Measurements from ENCODE around the gene PPP1CC.
"Not testable (repeated sequence)": the region's sequence is repeated elsewhere in the genome, so short reads cannot be mapped to it uniquely, and the experiment has no call there.

PPP1CC gene

DNA sequence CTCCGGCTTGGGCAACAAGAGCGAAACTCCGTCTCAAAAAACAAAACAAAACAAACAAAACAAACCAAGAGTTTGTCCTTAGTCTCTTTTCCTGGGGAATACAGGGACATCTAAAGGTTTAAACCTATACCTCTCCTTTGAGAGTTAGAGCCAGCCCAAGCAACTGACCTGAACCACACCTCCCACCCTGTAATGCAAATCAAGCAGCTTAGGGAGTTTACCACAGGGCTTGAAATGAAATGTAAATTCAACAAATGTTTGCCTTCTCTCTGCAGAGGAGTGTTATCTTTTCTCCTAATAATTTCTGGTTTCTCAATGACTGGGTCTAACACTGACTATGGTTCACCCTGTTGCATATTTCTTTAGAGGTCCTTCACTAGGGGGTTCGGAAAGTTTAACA lies 16.7 kb downstream of the PPP1CC start:
- DNase-seq = no peak

DNA sequence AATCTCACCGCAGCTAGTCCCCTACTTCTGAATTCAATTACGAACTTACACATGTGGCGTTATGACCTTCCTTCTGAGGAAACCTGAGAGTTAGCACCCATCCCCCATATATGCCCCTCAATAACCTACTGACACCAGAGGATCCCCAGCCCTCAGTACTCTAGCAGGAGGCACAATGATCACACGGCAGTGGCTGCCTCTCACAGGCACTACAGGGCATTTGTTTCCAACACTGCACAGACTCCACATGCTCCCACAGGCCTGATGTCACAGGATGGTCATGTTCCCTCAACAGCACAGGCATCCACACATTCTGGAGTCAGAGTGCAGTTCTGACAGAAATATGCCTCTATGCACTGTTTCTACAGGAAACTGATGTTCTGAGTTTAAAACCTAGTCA lies 17.4 kb downstream of the PPP1CC start:
- no peak for DNase-seq

DNA sequence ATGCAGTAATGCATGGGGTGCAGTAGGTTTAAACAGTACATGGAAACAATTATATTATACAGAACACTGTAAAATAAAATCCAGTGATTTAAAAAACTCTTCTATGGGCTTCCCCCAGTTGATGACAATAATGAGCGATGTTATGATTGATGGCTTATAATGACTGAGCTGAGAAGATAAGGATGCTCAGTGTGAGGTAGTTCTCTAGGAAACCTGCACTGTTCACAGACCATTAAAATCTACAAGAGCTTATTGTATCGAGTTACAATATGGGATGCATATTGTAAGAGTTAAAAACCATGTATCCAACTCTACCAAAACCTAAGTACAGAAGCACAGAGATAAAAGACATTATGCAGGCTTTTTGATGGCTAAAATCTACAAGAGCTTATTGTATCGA lies 19.8 kb downstream of the PPP1CC start:
- not testable (repeated sequence) for DNase-seq

DNA sequence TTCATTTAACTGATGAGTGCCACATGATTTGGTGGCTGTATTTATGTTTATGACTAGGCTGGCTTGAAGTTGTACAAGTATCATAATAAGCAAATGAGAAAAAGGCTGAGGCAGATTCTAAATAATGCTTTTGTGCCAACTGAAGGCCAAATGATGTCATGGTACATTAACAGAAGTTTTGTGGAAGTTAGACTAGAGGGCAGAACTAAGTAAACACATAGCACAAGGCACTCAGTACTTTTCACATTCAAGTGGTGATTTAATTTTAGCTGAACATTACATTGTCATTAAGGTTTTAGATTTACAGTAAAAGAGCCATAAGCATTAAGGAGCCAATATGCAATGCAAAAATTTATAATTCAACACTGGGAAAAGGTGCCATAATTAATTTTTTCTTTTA lies 21.1 kb downstream of the PPP1CC start:
- DNase-seq = no peak

DNA sequence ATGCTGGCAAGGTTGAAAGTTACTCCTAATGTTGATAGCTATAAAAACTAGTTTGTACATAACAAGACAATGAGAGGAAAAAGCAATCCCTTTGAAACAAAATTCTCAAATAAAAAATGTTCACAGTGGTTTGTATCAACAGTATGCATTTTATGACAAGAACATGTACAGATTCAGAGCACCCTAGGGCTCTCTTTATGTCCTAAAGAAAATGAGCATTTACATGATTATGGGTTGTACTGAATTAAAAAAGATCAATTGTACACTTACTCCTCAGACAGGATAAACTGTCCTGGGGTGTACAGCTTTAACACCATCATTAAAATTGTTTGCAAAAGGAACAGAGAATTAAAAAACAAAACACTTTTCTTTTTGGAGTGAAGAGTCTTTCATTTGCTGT lies 22.2 kb downstream of the PPP1CC start:
- no peak for DNase-seq

DNA sequence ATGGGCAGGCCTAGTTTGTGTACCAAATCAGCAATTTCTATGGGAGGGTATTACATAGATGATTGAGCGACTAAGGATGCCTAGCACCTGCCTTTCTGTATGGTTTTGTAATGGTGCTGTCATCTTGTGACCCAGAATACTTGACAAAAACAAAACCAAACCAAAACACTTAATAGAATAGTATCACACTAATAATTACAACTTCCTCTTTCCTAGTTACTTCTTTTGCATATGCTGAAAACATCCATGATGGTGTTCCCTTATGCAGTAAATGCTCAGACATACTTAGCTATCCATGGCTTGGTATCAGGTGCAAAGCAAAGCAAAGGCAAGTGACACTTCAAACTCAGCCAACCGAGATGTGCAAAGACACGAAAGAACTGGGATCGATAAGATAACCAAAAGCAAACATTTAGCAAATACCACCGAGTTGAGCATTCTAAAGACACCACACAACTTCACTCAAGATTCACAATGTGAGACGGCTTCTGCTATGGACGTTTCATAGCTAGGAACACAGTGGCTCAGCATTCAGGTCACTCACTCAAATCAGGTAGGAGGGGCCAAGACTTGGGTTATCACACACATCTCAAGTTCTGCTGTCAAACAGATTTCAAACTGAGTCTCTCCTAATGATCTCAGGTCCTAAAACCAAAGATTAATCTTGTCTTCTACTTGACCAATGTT lies 24.3 kb downstream of the PPP1CC start:
- DNase-seq = no peak

DNA sequence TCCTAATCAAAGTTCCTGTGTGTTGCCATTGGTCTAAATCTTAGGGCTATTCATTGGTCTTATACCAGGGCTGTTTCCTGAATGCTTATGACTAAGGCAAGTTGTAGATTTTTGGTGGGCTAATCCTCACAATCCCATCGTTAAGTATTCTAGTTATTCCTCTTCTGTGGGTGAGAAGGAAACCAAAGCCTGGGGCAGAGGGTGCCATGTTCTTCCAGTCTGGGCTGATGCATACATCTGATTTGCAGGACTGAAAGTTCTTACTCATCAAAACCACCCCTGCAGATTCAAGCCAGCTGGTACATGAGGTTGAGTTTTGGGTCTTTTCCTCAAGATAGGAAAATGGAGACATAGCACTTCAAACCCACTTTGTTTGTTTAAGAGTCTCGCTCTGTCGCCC lies 25.7 kb downstream of the PPP1CC start:
- DNase-seq = no peak

DNA sequence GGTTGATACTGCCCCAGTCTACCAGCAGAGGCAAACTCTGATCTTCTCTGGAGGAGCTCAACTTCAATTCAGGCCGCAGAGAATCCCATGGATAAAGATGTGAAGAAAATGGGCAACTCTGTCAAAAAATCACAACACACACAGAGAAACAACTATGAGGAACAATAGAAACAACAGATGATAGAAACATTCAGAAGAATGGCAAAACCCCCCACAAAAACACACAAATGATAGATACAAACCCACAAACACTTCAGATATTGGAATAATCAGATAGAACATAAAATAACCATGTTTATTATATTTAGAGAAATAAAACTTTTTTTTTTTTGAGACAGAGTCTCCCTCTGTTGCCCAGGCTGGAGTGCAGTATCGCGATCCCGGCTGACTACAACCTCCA lies 33.8 kb downstream of the PPP1CC start:
- no peak for DNase-seq

DNA sequence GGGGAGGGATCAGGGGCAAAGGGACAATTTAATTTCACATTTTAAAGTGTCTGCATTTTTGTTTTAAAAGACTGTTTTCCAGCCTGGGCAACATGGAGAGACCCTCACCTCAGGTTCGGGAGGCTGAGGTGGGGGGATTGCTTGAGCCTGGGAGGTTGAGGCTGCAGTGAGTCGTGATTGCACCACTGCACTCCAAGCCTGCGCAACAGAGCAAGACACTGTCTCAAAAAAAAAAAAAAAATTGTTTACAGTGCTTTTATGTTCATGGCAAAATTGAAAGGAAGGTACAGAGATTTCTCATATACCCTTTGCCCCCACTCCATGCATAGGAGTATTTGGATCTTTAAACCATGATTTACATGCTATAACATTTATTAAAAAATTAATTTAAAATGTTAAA lies 37.4 kb downstream of the PPP1CC start:
- DNase-seq = no peak

DNA sequence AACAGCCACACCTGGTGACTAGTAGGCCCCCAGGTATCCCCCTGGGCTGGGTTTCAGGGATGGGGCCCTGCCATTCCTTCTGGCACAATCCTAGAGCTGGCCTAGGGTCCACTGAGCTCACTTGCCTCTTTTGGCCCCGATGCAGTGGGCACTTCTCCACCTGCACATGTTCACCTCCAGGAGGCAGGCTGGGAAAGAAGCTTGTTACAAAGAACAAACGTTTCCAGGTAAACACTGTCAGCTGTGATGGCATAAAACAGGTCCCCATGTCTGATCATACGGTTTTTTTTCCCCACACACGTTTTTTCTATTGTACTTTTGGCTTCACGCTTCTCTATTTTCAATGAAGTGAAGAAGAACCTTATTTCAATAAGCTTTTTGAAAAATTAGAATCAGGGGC lies 37.9 kb downstream of the PPP1CC start:
- DNase-seq = no peak

DNA sequence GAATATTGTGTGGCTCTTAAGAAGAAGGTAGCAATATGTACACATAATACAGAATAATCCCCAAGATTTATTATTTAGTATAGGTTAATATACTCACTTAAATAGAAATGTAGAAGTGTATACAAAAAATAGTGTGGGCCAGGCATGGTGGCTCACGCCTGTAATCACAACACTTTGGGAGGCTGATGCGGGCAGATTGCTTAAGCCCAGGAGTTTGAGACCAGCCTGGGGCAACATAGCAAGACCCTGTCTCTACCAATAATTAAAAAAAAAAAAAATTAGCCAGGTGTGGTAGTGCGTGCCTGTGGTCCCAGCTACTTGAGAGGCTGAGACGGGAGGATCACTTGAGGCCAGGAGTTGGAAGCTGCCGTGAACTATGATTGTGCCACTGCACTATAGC lies 38.5 kb downstream of the PPP1CC start:
- DNase-seq = no peak

DNA sequence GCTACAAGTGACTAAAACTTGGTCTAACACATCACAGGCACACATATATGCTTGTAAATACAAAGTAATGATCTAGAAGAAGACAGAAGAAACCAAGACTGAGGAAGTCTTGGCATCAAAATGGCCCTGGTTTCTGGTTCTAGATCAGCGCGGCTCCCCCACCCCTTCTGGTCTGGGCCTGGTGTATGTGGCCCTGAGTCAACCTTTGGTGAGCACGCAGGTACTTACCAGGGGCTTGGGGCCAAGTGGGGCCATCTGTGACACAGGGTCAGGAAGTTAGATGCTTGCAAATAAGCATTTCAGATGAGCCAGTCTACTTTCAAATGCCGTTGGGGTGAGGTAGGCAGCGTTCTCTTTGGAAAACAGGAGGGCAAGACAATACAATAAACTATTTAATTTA lies 40.6 kb downstream of the PPP1CC start:
- DNase-seq = no peak

DNA sequence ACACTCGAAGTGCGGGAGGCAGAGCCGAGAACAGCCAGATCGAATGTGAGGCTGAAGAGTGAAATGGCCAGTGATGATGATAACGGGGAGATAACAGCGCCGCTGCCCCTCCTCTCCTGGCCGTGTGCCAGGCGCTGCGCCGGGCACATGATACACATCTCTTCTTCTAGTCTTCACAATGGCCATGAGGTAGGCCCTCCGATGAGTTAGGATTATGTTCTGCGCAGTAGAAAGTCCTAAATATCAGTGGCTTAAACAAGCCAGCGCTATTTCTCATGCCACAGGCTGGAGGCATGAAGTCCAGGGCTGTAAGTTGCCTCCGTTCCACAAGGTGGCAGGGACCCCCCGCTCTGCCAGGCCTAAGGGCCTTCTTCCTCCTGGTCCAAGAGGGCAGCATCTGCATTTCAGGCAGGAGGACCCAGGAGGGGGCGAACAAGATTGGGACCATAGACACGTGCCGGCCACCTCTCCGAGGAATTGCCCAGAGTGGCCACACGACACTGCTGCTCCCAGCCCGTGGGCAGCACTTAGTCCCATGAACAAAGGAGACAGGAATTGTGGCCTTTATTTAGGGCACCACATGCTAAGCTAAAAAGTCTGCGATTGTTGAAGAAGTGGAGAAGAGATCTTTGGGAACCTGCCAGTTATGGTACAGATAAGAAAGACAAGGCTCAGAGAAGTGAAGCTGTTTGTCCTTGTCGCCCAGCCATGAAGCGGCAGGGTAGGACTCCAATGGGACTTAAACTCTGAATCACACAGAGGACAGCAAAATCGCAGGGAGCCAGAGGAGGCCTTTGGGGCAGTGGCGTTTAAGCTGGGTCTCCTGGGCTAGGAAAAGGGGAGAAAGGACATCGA lies 42.9 kb downstream of the PPP1CC start:
- peak in 5 of 56 donors; percentile 4 to 22 (median 9) for DNase-seq

DNA sequence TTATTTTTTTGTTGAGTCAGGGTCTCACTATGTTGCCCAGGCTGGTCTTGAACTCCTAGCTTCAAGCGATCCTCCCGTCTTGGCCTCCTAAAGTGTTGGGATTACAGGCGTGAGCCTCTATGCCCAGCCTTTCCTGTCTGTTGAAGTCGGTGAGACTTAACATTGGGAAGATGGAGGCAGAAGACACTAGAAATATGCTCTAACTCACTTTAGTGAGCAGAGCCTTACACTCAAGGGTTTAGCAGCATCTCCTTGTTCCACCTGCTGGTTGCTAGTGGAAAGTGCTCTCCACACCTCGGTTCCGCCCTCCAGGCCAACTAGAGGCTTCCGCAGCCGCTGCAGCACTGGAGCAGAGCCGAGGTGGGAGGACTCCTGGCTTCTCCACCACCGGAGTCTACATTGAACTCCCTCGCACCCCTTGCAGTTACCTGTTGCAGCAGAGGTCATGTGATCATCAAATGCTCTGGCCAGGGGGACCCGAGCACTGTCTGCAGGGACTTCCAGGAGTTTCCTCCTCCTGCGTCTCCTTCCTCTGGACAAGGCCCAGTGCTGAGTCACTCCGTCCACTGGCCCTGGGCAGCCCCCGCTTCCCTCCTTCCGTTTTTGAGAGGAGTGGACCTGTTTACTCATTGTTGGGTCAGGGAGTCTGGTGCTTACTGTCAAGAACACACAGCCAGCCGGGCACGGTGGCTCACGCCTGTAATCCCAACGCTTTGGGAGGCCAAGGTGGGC lies 44.4 kb downstream of the PPP1CC start:
- DNase-seq = peak in 47 of 56 donors; percentile 8 to 82 (median 45)

DNA sequence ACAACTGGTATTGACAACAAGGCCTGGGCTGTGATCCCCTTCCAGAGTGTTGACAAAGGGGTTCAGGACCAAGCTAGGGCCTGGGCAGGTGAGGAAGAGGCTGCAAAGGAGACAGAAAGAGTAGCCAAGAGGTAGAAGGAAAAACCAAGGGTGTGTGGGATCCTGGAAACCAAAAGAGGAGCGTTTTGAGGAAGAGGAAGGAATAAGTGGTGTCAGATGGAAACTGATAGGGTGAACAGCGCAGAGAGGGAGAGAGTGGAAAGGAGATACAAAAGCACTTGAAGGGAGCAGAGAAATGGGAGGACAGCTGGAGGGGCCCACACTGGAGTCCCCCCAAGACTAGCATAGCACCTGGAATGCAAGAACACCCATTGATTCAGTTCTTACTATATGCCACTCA lies 45.5 kb downstream of the PPP1CC start:
- DNase-seq = no peak

DNA sequence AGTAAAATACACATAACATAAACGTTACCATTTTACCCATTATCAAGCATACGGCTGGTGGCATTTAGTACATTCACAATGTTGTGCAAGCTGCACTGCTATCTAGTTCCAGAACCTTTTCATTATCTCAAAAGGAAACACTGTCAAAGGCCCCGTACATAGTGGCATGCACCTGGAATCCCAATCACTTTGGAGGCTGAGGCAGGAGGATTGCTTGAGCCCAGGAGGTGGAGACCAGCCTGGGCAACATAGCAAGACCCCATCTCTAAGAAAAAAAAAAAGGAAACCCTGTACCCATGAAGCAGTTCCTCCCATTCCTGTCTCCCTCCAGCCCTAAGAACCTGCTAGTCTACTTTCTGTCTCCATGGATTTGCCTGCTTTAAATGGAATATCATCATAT lies 46.4 kb downstream of the PPP1CC start:
- DNase-seq = no peak

DNA sequence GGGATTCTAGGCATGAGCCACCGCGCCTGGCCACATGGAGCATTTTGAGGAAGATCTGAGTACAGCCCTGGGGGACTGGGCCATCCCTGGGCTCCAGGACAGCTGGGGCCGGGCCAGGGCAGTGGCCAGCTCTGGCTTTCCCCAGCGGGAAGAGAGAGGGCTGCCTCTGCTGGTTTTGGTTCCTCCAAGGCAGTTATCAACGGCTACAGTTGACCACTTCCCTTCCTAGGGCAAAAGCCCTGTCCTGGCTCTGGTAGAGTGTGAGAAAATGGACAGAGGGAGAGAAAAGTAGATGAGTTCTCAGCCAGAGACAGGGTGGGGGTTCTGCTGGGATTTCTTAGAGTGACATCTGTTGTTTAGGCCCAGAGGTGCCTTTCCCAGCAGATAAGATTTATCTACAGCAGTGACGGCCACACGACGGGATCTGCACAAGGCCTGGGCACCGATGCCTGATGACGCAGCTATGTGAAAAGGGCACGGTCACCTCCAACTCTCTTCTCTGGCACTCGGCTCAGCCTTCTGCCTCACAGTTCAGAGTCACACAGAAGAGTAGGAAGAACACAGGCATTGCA lies 48.3 kb downstream of the PPP1CC start:
- peak in 23 of 56 donors; percentile 4 to 44 (median 17) for DNase-seq

DNA sequence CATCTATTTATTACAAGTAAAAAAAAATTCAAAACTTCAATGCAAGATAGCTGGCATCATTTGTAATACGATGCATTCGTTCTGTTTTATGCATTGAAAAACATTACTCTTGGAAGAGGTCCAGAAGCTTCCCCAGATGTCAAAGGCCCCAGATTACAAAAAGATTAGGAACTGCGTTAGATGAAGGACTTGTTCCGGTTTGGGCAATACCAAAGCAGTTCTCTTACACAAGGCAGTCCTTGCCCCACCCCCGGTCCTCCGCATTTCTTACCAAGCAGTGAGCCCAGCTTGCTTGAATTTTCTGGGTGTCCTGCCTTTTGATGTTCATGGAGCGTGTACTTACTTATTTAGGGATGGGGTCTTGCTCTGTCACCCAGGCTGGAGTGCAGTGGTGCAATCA lies 49.0 kb downstream of the PPP1CC start:
- DNase-seq = peak in 7 of 56 donors; percentile 4 to 27 (median 7)

DNA sequence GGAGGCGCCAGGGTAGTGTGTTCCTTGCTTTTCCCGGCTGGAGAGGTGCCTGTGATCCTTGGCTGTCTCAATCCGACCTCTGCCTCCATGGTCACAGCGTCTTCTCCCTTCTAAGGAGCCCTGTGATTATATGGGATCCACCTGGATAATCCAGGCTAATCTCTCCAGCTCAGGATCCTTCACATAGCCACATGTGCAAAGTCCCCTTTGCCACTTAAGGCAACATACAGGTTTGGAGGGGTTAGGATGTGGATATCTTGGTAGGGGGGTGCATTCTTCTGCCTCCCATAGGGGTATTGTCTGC lies 52.6 kb downstream of the PPP1CC start:
- no peak for DNase-seq

DNA sequence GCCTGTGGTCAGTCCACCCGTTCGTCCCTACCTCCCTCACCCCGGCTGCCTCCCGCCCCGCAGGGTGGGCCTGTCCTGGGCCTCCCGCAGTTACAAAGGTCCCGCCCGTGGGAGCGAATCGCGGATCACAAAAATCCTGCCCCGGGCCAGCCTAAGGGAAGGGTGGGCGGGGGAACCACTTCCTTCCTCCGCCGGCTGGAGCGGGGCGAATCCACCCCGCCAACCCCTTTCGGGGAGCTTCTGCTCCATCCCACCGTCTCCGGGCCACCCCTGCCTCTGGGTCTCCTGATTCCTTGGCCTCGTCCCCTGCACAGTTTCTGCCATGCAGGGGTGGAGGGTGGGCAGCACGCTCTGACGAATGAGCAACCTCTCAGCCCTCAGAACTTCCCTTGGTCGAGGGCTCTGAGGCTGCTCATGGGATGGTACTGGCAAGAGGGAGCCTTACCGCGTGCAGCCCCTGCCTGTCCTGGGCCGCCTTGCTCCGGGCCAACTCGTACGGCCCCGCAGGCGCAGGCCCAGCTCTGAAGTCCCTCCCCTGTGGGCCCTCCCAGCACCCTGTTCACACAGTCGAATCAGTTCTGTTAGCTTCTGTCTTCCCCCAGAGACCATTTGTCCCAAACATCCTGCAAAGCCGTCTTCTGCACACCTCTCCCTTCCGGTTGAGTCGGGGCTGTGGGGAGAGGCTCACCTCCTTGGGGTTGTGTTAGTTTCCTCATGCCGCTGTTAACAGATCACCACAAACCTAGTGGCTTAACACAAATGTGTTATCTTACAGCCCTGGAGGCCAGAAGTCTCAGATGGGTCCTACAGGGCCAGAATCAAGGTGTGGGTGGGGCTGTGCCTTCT lies 53.2 kb downstream of the PPP1CC start:
- peak in 20 of 56 donors; percentile 7 to 65 (median 24) for DNase-seq
